Measurements from ENCODE around the gene EPS15. TPM values are rescaled to one million over a fixed set of nuclear protein-coding genes. Genes with fewer than 3 reads are reported as not detected.

EPS15 gene
- total and polyA plus RNA-seq, 2 of the 8 experiments (the other 6 are each of a cell fraction or from before 2014, with no cell fraction given) = 15.9 to 57.2 TPM

DNA sequence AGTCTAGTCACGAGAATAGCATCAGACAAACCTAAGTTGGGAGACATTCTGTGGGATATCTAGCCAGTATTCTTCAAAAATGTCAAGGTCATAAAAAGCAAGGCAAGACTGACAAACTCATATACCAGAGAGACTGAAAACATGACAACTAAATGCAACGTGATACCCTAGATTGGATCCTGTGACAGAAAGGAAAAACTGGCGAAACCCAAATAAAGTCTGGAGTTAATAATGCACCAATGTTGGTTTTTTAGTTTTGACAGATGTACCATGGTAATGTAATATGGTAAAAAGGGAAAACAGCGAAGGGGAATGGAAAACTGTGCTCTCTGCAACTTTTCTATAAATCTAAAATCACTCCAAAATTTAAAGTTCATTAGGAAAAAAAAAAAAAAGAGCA is 64.5 kb downstream of the EPS15 start:
- POLR2A ChIA-PET (ENCODE audit: partially characterized antibody) = no interaction called here
- CTCF ChIA-PET (ENCODE audit: partially characterized antibody) = no interaction called here

More for the DNA sequence above, 64.5 kb downstream of the EPS15 start:
- Histone ChIP-seq H4K91ac (replicated peaks; ENCODE audit: insufficient read length, low read length) (no peak overlapping the region), H2AK5ac (ENCODE audit: low read depth, low read length) (no peak overlapping the region), H4K8ac (ENCODE audit: extremely low read depth, insufficient read depth, low read length) (no peak overlapping the region), H3K23ac (ENCODE audit: insufficient read length) (no peak overlapping the region), H3K4me2 (ENCODE audit: insufficient read depth in 1 of 2, low read depth in 2 of 2, low read length in 2 of 2) (no peak overlapping the region), H3K14ac (ENCODE audit: insufficient read length) (no peak overlapping the region), H3K23me2 (ENCODE audit: low read depth, low read length) (no peaks in the 10 kb centered on the region), H2AFZ (ENCODE audit: low read length) (no peak overlapping the region), H2BK5ac (ENCODE audit: low read depth, low read length) (no peak overlapping the region), H3K9me3 (ENCODE audit: insufficient read depth in 2 of 2, low read depth in 1 of 2, low read length in 1 of 2) (no peaks in the 10 kb centered on the region), H2BK20ac (ENCODE audit: low read length) (no peak overlapping the region), H3K27ac (ENCODE audit: low read depth, low read length) (no peak overlapping the region), H3K27me3 (replicated peaks in 1 of 4; ENCODE audit: control insufficient read depth in 3 of 4, extremely low read depth in 1 of 4, insufficient read depth in 3 of 4, low read length in 3 of 4) (no peaks in the 10 kb centered on the region), H3K79me2 (ENCODE audit: control insufficient read depth in 1 of 2, insufficient read depth in 2 of 2, low read length in 2 of 2) (no peaks in the 10 kb centered on the region), H2BK120ac (replicated peaks; ENCODE audit: low read depth, low read length) (no peak overlapping the region), H3K18ac (ENCODE audit: extremely low read depth, low read length) (no peak overlapping the region), H3K56ac (replicated peaks; ENCODE audit: insufficient read length, low read depth, low read length) (no peak overlapping the region), H4K20me1 (replicated peaks in 1 of 2; ENCODE audit: control insufficient read depth in 1 of 2, insufficient read depth in 2 of 2, low read length in 2 of 2) (no peaks in the 10 kb centered on the region), H2BK12ac (ENCODE audit: low read depth, low read length) (no peak overlapping the region), H3K4me3 (ENCODE audit: extremely low read depth in 1 of 4, insufficient read depth in 2 of 4, low read depth in 3 of 4, low read length in 4 of 4) (no peak overlapping the region), H4K5ac (ENCODE audit: insufficient read length, low read depth, low read length) (no peak overlapping the region), H3K9ac (replicated peaks in 1 of 4; ENCODE audit: extremely low read depth in 1 of 4, low read depth in 3 of 4, low read length in 3 of 4) (no peak overlapping the region), H3K4ac (replicated peaks; ENCODE audit: insufficient read length, low read depth, low read length) (no peak overlapping the region), H2BK15ac (ENCODE audit: low read length) (no peak overlapping the region), H3K4me1 (replicated peaks in 1 of 4; ENCODE audit: control insufficient read depth in 3 of 4, insufficient read depth in 4 of 4, low read length in 3 of 4) (no peaks in the 10 kb centered on the region), H3K79me1 (ENCODE audit: low read depth, low read length) (no peaks in the 10 kb centered on the region), H3K36me3 (ENCODE audit: control insufficient read depth in 2 of 4, insufficient read depth in 4 of 4, low read length in 3 of 4) (no peaks in the 10 kb centered on the region; a peak in 3 of 8 replicates)
- 84% methylated on average over 4 of the region's 4 CpGs; no CpG with 5 or more reads in 1 of the 2 experiments for WGBS, 2 experiments (ENCODE audit: extremely low coverage in 1 of 2, insufficient coverage in 1 of 2, insufficient read length in 1 of 2, insufficient replicate concordance in 2 of 2, low coverage in 1 of 2, low lambda C conversion rate in 2 of 2, missing lambda C conversion rate in 1 of 2)
- TF ChIP-seq RBBP5 (IDR thresholded peaks at IDR 0.05; ENCODE audit: borderline replicate concordance, low read depth, low read length) = no peak
- TF ChIP-seq, protein P1, sequence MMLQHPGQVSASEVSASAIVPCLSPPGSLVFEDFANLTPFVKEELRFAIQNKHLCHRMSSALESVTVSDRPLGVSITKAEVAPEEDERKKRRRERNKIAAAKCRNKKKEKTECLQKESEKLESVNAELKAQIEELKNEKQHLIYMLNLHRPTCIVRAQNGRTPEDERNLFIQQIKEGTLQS (IDR thresholded peaks at IDR 0.05; ENCODE audit: insufficient read depth, low read depth, low read length) = no peak
- no peak for TF ChIP-seq BACH1 (IDR thresholded peaks at IDR 0.05; ENCODE audit: low read length)
- DNase-seq (ENCODE audit: low read depth in 1 of 2, low spot score in 2 of 2) (no peak), FAIRE-seq (no peak)

Measured in H1 (cell line).